Tibial nerve (tissue), 4 donors: ENCODE results near the gene ANKDD1A.

Experiments used
- EP300 ChIP-seq, 2 donors: sonication (generic); formaldehyde crosslinking; IDR thresholded peaks; one replicate each; pipeline ENCODE4 v1.6.1; 2017; ENCODE audit warnings: antibody characterized with exemption in 2 of 2, mild to moderate bottlenecking in 1 of 2
- POLR2A ChIP-seq, 2 donors: fragments of 450-650 bp; IDR thresholded peaks; one replicate each; pipeline ENCODE4 v1.6.1; 2017; ENCODE audit warnings: antibody characterized with exemption in 2 of 2, mild to moderate bottlenecking in 2 of 2, moderate library complexity in 2 of 2
- TF ChIP-seq, protein P1 (sequence below), 5 experiments: fragments of 200-600 bp in 3 of 5; fragments of 450-650 bp in 2 of 5; sonication (generic) in 3 of 5; IDR thresholded peaks; one replicate each; pipeline ENCODE4 v1.5.1; 2016 to 2019; ENCODE audit warnings: antibody characterized with exemption in 5 of 5, mild to moderate bottlenecking in 3 of 5, moderate library complexity in 2 of 5

DNA sequence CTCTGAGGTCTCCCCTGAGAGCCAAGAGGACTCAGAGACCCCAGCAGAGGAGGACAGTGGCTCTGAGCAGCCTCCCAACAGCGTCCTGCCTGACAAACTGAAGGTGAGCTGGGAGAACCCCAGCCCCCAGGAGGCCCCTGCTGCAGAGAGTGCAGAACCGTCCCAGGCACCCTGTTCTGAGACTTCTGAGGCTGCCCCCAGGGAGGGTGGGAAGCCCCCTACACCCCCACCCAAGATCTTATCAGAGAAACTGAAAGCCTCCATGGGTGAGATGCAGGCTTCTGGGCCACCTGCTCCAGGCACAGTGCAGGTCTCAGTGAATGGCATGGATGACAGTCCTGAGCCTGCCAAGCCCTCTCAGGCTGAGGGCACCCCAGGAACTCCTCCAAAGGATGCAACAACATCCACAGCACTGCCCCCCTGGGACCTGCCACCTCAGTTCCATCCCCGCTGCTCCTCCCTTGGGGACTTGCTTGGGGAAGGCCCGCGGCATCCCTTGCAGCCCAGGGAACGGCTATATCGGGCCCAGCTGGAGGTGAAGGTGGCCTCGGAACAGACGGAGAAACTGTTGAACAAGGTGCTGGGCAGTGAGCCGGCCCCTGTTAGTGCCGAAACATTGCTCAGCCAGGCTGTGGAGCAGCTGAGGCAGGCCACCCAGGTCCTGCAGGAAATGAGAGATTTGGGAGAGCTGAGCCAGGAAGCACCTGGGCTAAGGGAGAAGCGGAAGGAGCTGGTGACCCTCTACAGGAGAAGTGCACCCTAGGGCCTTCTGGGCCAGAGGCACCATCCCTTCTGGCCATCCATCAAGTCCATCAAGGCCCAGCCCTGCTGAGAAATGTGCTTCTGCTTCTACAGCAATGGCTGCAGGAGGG, 46.3 kb upstream of the ANKDD1A start:
- TF ChIP-seq EP300 (IDR thresholded peaks at IDR 0.05) (no peak), POLR2A (IDR thresholded peaks at IDR 0.05) (no peak)
- TF ChIP-seq, protein P1, sequence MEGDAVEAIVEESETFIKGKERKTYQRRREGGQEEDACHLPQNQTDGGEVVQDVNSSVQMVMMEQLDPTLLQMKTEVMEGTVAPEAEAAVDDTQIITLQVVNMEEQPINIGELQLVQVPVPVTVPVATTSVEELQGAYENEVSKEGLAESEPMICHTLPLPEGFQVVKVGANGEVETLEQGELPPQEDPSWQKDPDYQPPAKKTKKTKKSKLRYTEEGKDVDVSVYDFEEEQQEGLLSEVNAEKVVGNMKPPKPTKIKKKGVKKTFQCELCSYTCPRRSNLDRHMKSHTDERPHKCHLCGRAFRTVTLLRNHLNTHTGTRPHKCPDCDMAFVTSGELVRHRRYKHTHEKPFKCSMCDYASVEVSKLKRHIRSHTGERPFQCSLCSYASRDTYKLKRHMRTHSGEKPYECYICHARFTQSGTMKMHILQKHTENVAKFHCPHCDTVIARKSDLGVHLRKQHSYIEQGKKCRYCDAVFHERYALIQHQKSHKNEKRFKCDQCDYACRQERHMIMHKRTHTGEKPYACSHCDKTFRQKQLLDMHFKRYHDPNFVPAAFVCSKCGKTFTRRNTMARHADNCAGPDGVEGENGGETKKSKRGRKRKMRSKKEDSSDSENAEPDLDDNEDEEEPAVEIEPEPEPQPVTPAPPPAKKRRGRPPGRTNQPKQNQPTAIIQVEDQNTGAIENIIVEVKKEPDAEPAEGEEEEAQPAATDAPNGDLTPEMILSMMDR (IDR thresholded peaks at IDR 0.05) = no peak
